PC-3 (cell line): Measurements from ENCODE around the gene CPLX1. TPM values are rescaled to one million over a fixed set of nuclear protein-coding genes. Genes with fewer than 3 reads are reported as not detected.

Source experiments
- ATAC-seq: fragments of 200-7000 bp; cut with Tn5 transposase; 2 replicates; pipeline ENCODE4 v1.9.1; 2020; ENCODE audit warnings: mild to moderate bottlenecking, moderate library complexity
- BruUV-seq: library from RNA; stranded (reverse); fragments of 400-500 nt; replicated peaks from 2 replicates; lab custom pipeline; 2021; lab: Mats Ljungman, UMichigan
- CTCF ChIA-PET: fragments of 300-600 bp; sonication (Branson Sonifier 250); formaldehyde crosslinking; loops from one replicate; lab custom pipeline; 2022; ENCODE audit warnings: antibody characterized with exemption; lab: Charles Lee
- POLR2A ChIA-PET: fragments of 300-600 bp; sonication (Branson Sonifier 250); formaldehyde crosslinking; loops from one replicate; lab custom pipeline; 2022; ENCODE audit warnings: antibody characterized with exemption; ENCODE audit not compliant: unreplicated experiment; lab: Charles Lee
- DNase-seq: peaks from one replicate; pipeline ENCODE4 v3.0.0-alpha.2; 2015
- H2AFZ ChIP-seq: fragments of 300-600 bp; sonication (generic); 2 replicates; pipeline ENCODE4 v1.6.0; 2016; ENCODE audit warnings: antibody characterized with exemption, low read length
- H3F3A ChIP-seq: fragments of 300-600 bp; sonication (generic); one replicate; pipeline ENCODE4 v1.6.0; 2017; ENCODE audit warnings: antibody characterized with exemption, low read length, control low read depth, mild to moderate bottlenecking; ENCODE audit not compliant: unreplicated experiment
- H3K27ac ChIP-seq: fragments of 300-600 bp; sonication (generic); 2 replicates; pipeline ENCODE4 v1.5.1; 2016; ENCODE audit warnings: mild to moderate bottlenecking, low read length
- H3K27me3 ChIP-seq: fragments of 300-600 bp; sonication (generic); 2 replicates; pipeline ENCODE4 v1.6.1; 2016; ENCODE audit warnings: low read length, mixed read lengths
- H3K36me3 ChIP-seq: fragments of 300-600 bp; sonication (generic); 2 replicates; pipeline ENCODE4 v1.6.1; 2016; ENCODE audit warnings: low read depth, mixed run types, low read length, mixed read lengths
- H3K4me1 ChIP-seq: fragments of 300-600 bp; sonication (generic); 2 replicates; pipeline ENCODE4 v1.5.1; 2016; ENCODE audit warnings: low read length; ENCODE audit not compliant: insufficient read depth
- H3K4me2 ChIP-seq: fragments of 300-600 bp; sonication (generic); 2 replicates; pipeline ENCODE4 v1.6.0; 2016; ENCODE audit warnings: low read length
- H3K4me3 ChIP-seq: fragments of 300-600 bp; sonication (generic); 2 replicates; pipeline ENCODE4 v1.5.1; 2016; ENCODE audit warnings: mild to moderate bottlenecking, low read length, mixed read lengths
- H3K79me2 ChIP-seq: fragments of 300-600 bp; sonication (generic); 2 replicates; pipeline ENCODE4 v1.6.1; 2017; ENCODE audit warnings: low read length, mixed read lengths
- H3K9ac ChIP-seq: fragments of 300-600 bp; sonication (generic); 2 replicates; pipeline ENCODE4 v1.6.0; 2016; ENCODE audit warnings: mild to moderate bottlenecking, low read length
- H3K9me2 ChIP-seq: fragments of 300-600 bp; sonication (generic); replicated peaks from 2 replicates; pipeline ENCODE4 v1.6.1; 2016; ENCODE audit warnings: mixed run types, low read length, mixed read lengths
- H3K9me3 ChIP-seq: fragments of 300-600 bp; sonication (generic); 2 replicates; pipeline ENCODE4 v1.6.1; 2016; ENCODE audit warnings: low read length, mixed read lengths
- H4K20me1 ChIP-seq: fragments of 300-600 bp; sonication (generic); 2 replicates; pipeline ENCODE4 v1.6.1; 2016; ENCODE audit warnings: low read length, mixed read lengths
- CTCF ChIP-seq: fragments of 300-600 bp; sonication (generic); conservative IDR thresholded peaks from 2 replicates; pipeline ENCODE4 v1.5.1; 2017; ENCODE audit warnings: antibody characterized with exemption, low read depth, mild to moderate bottlenecking, low read length
- EZH2 ChIP-seq: fragments of 300-600 bp; sonication (generic); IDR thresholded peaks from one replicate; pipeline ENCODE4 v1.6.1; 2017; ENCODE audit warnings: antibody characterized with exemption, mild to moderate bottlenecking, low read length; ENCODE audit not compliant: unreplicated experiment
- EZH2phosphoT487 ChIP-seq: fragments of 300-600 bp; sonication (generic); IDR thresholded peaks from 2 replicates; pipeline ENCODE4 v1.6.1; 2018; ENCODE audit warnings: mild to moderate bottlenecking, antibody characterized with exemption, low read length, borderline replicate concordance
- intact Hi-C: fragments of 100-400 bp; cut with micrococcal nuclease; formaldehyde crosslinking; loops from 2 replicates; pipeline ENCODE4 v1.9.0; 2023
- total RNA-seq: library from RNA; depleted of rRNA; stranded (reverse); fragments of >200 nt; gene quantifications from 2 replicates; pipeline ENCODE4 v1.2.3, GENCODE V29; 2014

CPLX1 gene
- total RNA-seq, 1 experiment from 2014 or later, result 0.87 TPM

- Histone ChIP-seq H3K9me2 (no peaks in the 10 kb centered on the region), H3K4me2 (no peak overlapping the region), H4K20me1 (no peaks in the 10 kb centered on the region), H3K9ac (no peak overlapping the region), H2AFZ (no peak overlapping the region), H3K36me3 (no peaks in the 10 kb centered on the region), H3K79me2 (no peaks in the 10 kb centered on the region), H3K27ac (no peak overlapping the region), H3K9me3 (no peaks in the 10 kb centered on the region), H3K27me3 (no peaks in the 10 kb centered on the region), H3K4me3 (no peak overlapping the region), H3K4me1 (no peaks in the 10 kb centered on the region), H3F3A (no peaks in the 10 kb centered on the region)
- POLR2A ChIA-PET, result no interaction called here
- TF ChIP-seq EZH2phosphoT487 (no peak), CTCF (no peak), EZH2 (no peak)
- DNase-seq (no peak), ATAC-seq (no peak)
- CTCF ChIA-PET, result no interaction called here
- intact Hi-C loops, result no loop called here
- no TSS peak for BruUV-seq
Observed at GRCh38 chr4:854356-854755, 28.4 kb upstream of the CPLX1 start.

- Histone ChIP-seq H3K9me2 (no peaks in the 10 kb centered on the region), H3K4me2 (no peak overlapping the region), H3K27me3 (no peaks in the 10 kb centered on the region), H3K79me2 (no peaks in the 10 kb centered on the region), H3F3A (no peaks in the 10 kb centered on the region), H3K4me3 (no peak overlapping the region), H3K9me3 (no peaks in the 10 kb centered on the region), H3K4me1 (no peaks in the 10 kb centered on the region), H3K9ac (no peak overlapping the region), H4K20me1 (no peaks in the 10 kb centered on the region), H2AFZ (no peak overlapping the region), H3K27ac (no peak overlapping the region), H3K36me3 (no peaks in the 10 kb centered on the region)
- intact Hi-C loops, result no loop called here
- no peak for ATAC-seq
- no TSS peak for BruUV-seq
- TF ChIP-seq CTCF (no peak), EZH2 (no peak), EZH2phosphoT487 (no peak)
- CTCF ChIA-PET, result no interaction called here
- POLR2A ChIA-PET, result no interaction called here
- no peak for DNase-seq
Observed at GRCh38 chr4:853416-853781, 27.5 kb upstream of the CPLX1 start.

- no peak for TF ChIP-seq CTCF
- TF ChIP-seq EZH2phosphoT487, result no peak
- TF ChIP-seq EZH2, result no peak
- no peaks in the 10 kb centered on the region for H3F3A ChIP-seq
- H3K4me3 ChIP-seq, result no peak overlapping the region
- H3K27ac ChIP-seq, result no peak overlapping the region
- no peaks in the 10 kb centered on the region for H3K79me2 ChIP-seq
- no peaks in the 10 kb centered on the region for H3K36me3 ChIP-seq
- H3K27me3 ChIP-seq, result no peaks in the 10 kb centered on the region
- no peak for ATAC-seq
- no peaks in the 10 kb centered on the region for H3K9me2 ChIP-seq
- BruUV-seq, result no TSS peak
- ChIA-PET POLR2A (no interaction called here), CTCF (no interaction called here)
- no peak for DNase-seq
- H2AFZ ChIP-seq, result no peak overlapping the region
- intact Hi-C loops, result no loop called here
- H4K20me1 ChIP-seq, result no peaks in the 10 kb centered on the region
- no peaks in the 10 kb centered on the region for H3K9me3 ChIP-seq
- no peak overlapping the region for H3K9ac ChIP-seq
- H3K4me2 ChIP-seq, result no peak overlapping the region
- H3K4me1 ChIP-seq, result no peaks in the 10 kb centered on the region
Observed at GRCh38 chr4:851701-852430, 25.9 kb upstream of the CPLX1 start.
